Mesenchymal stem cell (in vitro differentiated cells and primary cell): ENCODE results near the gene DTX4.

Experiments
- DNase-seq: peaks from one replicate; pipeline ENCODE4 v3.0.0-alpha.2; 2013
- H2AFZ ChIP-seq: one replicate; pipeline ENCODE4 v1.6.1; 2013; ENCODE audit warnings: low read depth, mild to moderate bottlenecking, control low read depth, inconsistent platforms, low read length, moderate library complexity
- H2AK5ac ChIP-seq: 2 replicates; pipeline ENCODE4 v1.6.1; 2013; ENCODE audit warnings: low read length, moderate library complexity, mild to moderate bottlenecking, inconsistent platforms; ENCODE audit not compliant: severe bottlenecking
- H2BK120ac ChIP-seq: one replicate; pipeline ENCODE4 v1.6.1; 2013; ENCODE audit warnings: low read depth, mild to moderate bottlenecking, inconsistent platforms, low read length, moderate library complexity
- H2BK12ac ChIP-seq, 2 experiments: one replicate each; pipeline ENCODE4 v1.6.1; 2013; ENCODE audit warnings: inconsistent platforms in 2 of 2, low read length in 2 of 2, mild to moderate bottlenecking in 2 of 2, moderate library complexity in 2 of 2, control low read depth in 1 of 2
- H2BK15ac ChIP-seq: one replicate; pipeline ENCODE4 v1.6.1; 2013; ENCODE audit warnings: mild to moderate bottlenecking, low read depth, inconsistent platforms; ENCODE audit not compliant: poor library complexity, severe bottlenecking
- H2BK5ac ChIP-seq: 2 replicates; pipeline ENCODE4 v1.6.1; 2013; ENCODE audit warnings: low read depth, mild to moderate bottlenecking, low read length, control low read depth, inconsistent platforms; ENCODE audit not compliant: poor library complexity, severe bottlenecking
- H3K14ac ChIP-seq, 2 experiments: one replicate each; pipeline ENCODE4 v1.6.1; 2013; ENCODE audit warnings: inconsistent platforms in 2 of 2, low read length in 2 of 2, control low read depth in 1 of 2, mild to moderate bottlenecking in 1 of 2, moderate library complexity in 1 of 2
- H3K18ac ChIP-seq, 2 experiments: one replicate each; pipeline ENCODE4 v1.6.1; 2013; ENCODE audit warnings: inconsistent platforms in 2 of 2, low read length in 2 of 2, control low read depth in 1 of 2, low read depth in 1 of 2, mild to moderate bottlenecking in 1 of 2
- H3K23ac ChIP-seq, 2 experiments: one replicate each; pipeline ENCODE4 v1.6.1; 2013; ENCODE audit warnings: inconsistent platforms in 2 of 2, low read length in 2 of 2, mild to moderate bottlenecking in 2 of 2, moderate library complexity in 2 of 2, control low read depth in 1 of 2
- H3K27ac ChIP-seq: 2 replicates; pipeline ENCODE4 v1.5.1; 2013; ENCODE audit warnings: mild to moderate bottlenecking, moderate library complexity, low read length, control low read depth, inconsistent platforms; ENCODE audit not compliant: poor library complexity, severe bottlenecking
- H3K27me3 ChIP-seq, 2 experiments: 2 replicates each; pipeline versions ENCODE4 v1.6.1 to v1.7.0; 2013; ENCODE audit warnings: low read length in 2 of 2, mild to moderate bottlenecking in 2 of 2, moderate library complexity in 2 of 2, control low read depth in 1 of 2, inconsistent platforms in 1 of 2; ENCODE audit not compliant: control insufficient read depth in 1 of 2, insufficient read depth in 1 of 2
- H3K36me3 ChIP-seq, 2 experiments: 2 replicates each; pipeline versions ENCODE4 v1.6.1 to v1.7.0; 2013; ENCODE audit warnings: low read length in 2 of 2, control low read depth in 1 of 2, inconsistent platforms in 1 of 2, low read depth in 1 of 2, mild to moderate bottlenecking in 1 of 2; ENCODE audit not compliant: insufficient read depth in 2 of 2, control insufficient read depth in 1 of 2
- H3K4ac ChIP-seq, 2 experiments: one replicate each; pipeline ENCODE4 v1.6.1; 2013; ENCODE audit warnings: inconsistent platforms in 2 of 2, low read length in 2 of 2, mild to moderate bottlenecking in 2 of 2, moderate library complexity in 2 of 2, control low read depth in 1 of 2, low read depth in 1 of 2
- H3K4me1 ChIP-seq: 2 replicates; pipeline ENCODE4 v1.6.1; 2013; ENCODE audit warnings: low read depth, low read length, control low read depth; ENCODE audit not compliant: control insufficient read depth, insufficient read depth
- H3K4me2 ChIP-seq: 2 replicates; pipeline ENCODE4 v1.6.1; 2013; ENCODE audit warnings: low read length, mild to moderate bottlenecking, inconsistent platforms; ENCODE audit not compliant: poor library complexity, severe bottlenecking
- H3K4me3 ChIP-seq, 2 experiments: 2 replicates each; pipeline versions ENCODE4 v1.5.1 to v1.7.0; 2013; ENCODE audit warnings: low read length in 2 of 2, mild to moderate bottlenecking in 2 of 2, control low read depth in 1 of 2, low read depth in 1 of 2; ENCODE audit not compliant: insufficient read depth in 1 of 2
- H3K79me1 ChIP-seq: replicated peaks from 2 replicates; pipeline ENCODE4 v1.6.1; 2013; ENCODE audit warnings: mild to moderate bottlenecking, control low read depth, low read length, inconsistent platforms; ENCODE audit not compliant: poor library complexity, severe bottlenecking
- H3K9ac ChIP-seq: 2 replicates; pipeline ENCODE4 v1.7.0; 2013; ENCODE audit warnings: mild to moderate bottlenecking, low read length, moderate library complexity
- H3K9me3 ChIP-seq: 2 replicates; pipeline ENCODE4 v1.7.0; 2013; ENCODE audit warnings: mild to moderate bottlenecking, low read length; ENCODE audit not compliant: control insufficient read depth
- H4K8ac ChIP-seq: one replicate; pipeline ENCODE4 v1.6.1; 2013; ENCODE audit warnings: inconsistent platforms, mild to moderate bottlenecking, low read length, moderate library complexity
- H4K91ac ChIP-seq: one replicate; pipeline ENCODE4 v1.6.1; 2013; ENCODE audit warnings: mild to moderate bottlenecking, low read length, inconsistent platforms
- WGBS: methylation state at CpG from one replicate; pipeline ENCODE4 v1.1.7; 2013; ENCODE audit warnings: mixed read lengths; 5-methylcytosine and 5-hydroxymethylcytosine counted together

DTX4 gene

GRCh38 chr11:59192446-59193020 lies 20.6 kb downstream of the DTX4 start:
- Histone ChIP-seq H3K23ac (no peak overlapping the region), H3K9me3 (no peaks in the 10 kb centered on the region), H2AFZ (no peak overlapping the region)

GRCh38 chr11:59193587-59194130 lies 21.7 kb downstream of the DTX4 start:
- H3K9me3 ChIP-seq, result no peaks in the 10 kb centered on the region
- no peak overlapping the region for H4K91ac ChIP-seq
- no peak overlapping the region for H2BK120ac ChIP-seq
- H2BK15ac ChIP-seq, result no peak overlapping the region
- H4K8ac ChIP-seq, result no peak overlapping the region
- H2BK5ac ChIP-seq, result no peak overlapping the region
- no peak overlapping the region for H3K9ac ChIP-seq
- 86% methylated on average over 10 of the region's 10 CpGs for WGBS
- H2BK12ac ChIP-seq, result no peak overlapping the region
- no peak overlapping the region for H3K4me2 ChIP-seq
- H3K27ac ChIP-seq, result no peak overlapping the region
- no peak overlapping the region for H3K14ac ChIP-seq
- H3K36me3 ChIP-seq, result no peaks in the 10 kb centered on the region
- H2AFZ ChIP-seq, result no peak overlapping the region
- H3K18ac ChIP-seq, result no peak overlapping the region
- peaks cover 0 to 5% of the 10 kb centered on the region in 2 experiments for H3K27me3 ChIP-seq
- no peak for DNase-seq
- H3K4me3 ChIP-seq, result no peak overlapping the region
- no peaks in the 10 kb centered on the region for H3K79me1 ChIP-seq
- no peak overlapping the region for H3K23ac ChIP-seq
- H3K4me1 ChIP-seq, result no peaks in the 10 kb centered on the region
- no peak overlapping the region for H3K4ac ChIP-seq
- H2AK5ac ChIP-seq, result no peak overlapping the region

More at GRCh38 chr11:59192446-59193020, 20.6 kb downstream of the DTX4 start:
- Histone ChIP-seq H3K4ac (no peak overlapping the region), H2BK120ac (no peak overlapping the region), H3K18ac (no peak overlapping the region), H4K8ac (no peak overlapping the region), H3K27ac (no peak overlapping the region), H3K36me3 (no peaks in the 10 kb centered on the region), H3K27me3 (peaks cover 0 to 14% of the 10 kb centered on the region in 2 experiments), H2BK15ac (no peak overlapping the region), H3K9ac (no peak overlapping the region), H2AK5ac (no peak overlapping the region), H3K14ac (no peak overlapping the region), H2BK5ac (no peak overlapping the region), H2BK12ac (no peak overlapping the region), H3K4me3 (no peak overlapping the region), H3K4me1 (no peaks in the 10 kb centered on the region), H4K91ac (no peak overlapping the region), H3K4me2 (no peak overlapping the region), H3K79me1 (no peaks in the 10 kb centered on the region)
- WGBS, result 89% methylated on average over 4 of the region's 4 CpGs
- DNase-seq, result no peak

- Histone ChIP-seq H2AFZ (no peak overlapping the region), H3K27ac (no peak overlapping the region), H2BK15ac (no peak overlapping the region), H3K36me3 (no peaks in the 10 kb centered on the region), H2BK5ac (no peak overlapping the region), H2BK120ac (no peak overlapping the region), H3K4ac (no peak overlapping the region), H2BK12ac (no peak overlapping the region), H2AK5ac (no peak overlapping the region), H3K4me3 (no peak overlapping the region), H3K18ac (no peak overlapping the region), H3K4me2 (no peak overlapping the region), H3K9ac (no peak overlapping the region), H3K23ac (no peak overlapping the region), H3K27me3 (peaks cover 0 to 5% of the 10 kb centered on the region in 2 experiments), H3K79me1 (no peaks in the 10 kb centered on the region), H3K4me1 (no peaks in the 10 kb centered on the region), H3K14ac (no peak overlapping the region), H4K91ac (no peak overlapping the region), H4K8ac (no peak overlapping the region), H3K9me3 (no peaks in the 10 kb centered on the region)
- no peak for DNase-seq
- 85% methylated on average over 1 of the region's 4 CpGs for WGBS
Measured at GRCh38 chr11:59195586-59195985, 23.7 kb downstream of the DTX4 start.

GRCh38 chr11:59196777-59197176 lies 24.8 kb downstream of the DTX4 start:
- H2AK5ac ChIP-seq, result no peak overlapping the region
- no peak overlapping the region for H3K27ac ChIP-seq
- peaks cover 0 to 4% of the 10 kb centered on the region in 2 experiments for H3K27me3 ChIP-seq
- no peak overlapping the region for H3K9ac ChIP-seq
- no peak overlapping the region for H2BK5ac ChIP-seq
- no peak overlapping the region for H3K4me3 ChIP-seq
- H3K4me1 ChIP-seq, result no peaks in the 10 kb centered on the region
- H3K23ac ChIP-seq, result no peak overlapping the region
- WGBS, result 81% methylated on average over 2 of the region's 2 CpGs
- H3K9me3 ChIP-seq, result no peaks in the 10 kb centered on the region
- no peak overlapping the region for H4K8ac ChIP-seq
- no peak overlapping the region for H2BK15ac ChIP-seq
- no peak overlapping the region for H3K4me2 ChIP-seq
- no peak overlapping the region for H2BK120ac ChIP-seq
- no peak overlapping the region for H4K91ac ChIP-seq
- no peak overlapping the region for H3K4ac ChIP-seq
- no peak overlapping the region for H3K14ac ChIP-seq
- H3K18ac ChIP-seq, result no peak overlapping the region
- H3K79me1 ChIP-seq, result no peaks in the 10 kb centered on the region
- no peak for DNase-seq
- H2AFZ ChIP-seq, result no peak overlapping the region
- no peaks in the 10 kb centered on the region for H3K36me3 ChIP-seq
- H2BK12ac ChIP-seq, result no peak overlapping the region
